ENCODE measurements around the gene NR1D2. TPM values are rescaled to one million over a fixed set of nuclear protein-coding genes. Genes with fewer than 3 reads are reported as not detected.

Gene NR1D2
- total RNA-seq, 2 experiments from 2014 or later = 5.0 to 5.7 TPM

DNA sequence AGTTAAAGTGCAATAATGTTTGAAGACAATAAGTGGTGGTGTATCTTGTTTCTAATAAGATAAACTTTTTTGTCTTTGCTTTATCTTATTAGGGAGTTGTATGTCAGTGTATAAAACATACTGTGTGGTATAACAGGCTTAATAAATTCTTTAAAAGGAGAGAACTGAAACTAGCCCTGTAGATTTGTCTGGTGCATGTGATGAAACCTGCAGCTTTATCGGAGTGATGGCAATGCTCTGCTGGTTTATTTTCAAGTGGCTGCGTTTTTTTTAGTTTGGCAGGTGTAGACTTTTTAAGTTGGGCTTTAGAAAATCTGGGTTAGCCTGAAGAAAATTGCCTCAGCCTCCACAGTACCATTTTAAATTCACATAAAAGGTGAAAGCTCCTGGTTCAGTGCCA, 25.5 kb upstream of the NR1D2 start:
- POLR2A ChIA-PET = interaction anchor here (0.7 to 3.6 kb wide), 6 partner anchors 30 to 703 kb away, joined by 3 to 12 read pairs (median 3); no protein-coding TSS in a partner anchor
- no peak for TF ChIP-seq EZH2phosphoT487 (IDR thresholded peaks at IDR 0.05; ENCODE audit: borderline replicate concordance, low read depth, low read length)
- TF ChIP-seq, protein P1, sequence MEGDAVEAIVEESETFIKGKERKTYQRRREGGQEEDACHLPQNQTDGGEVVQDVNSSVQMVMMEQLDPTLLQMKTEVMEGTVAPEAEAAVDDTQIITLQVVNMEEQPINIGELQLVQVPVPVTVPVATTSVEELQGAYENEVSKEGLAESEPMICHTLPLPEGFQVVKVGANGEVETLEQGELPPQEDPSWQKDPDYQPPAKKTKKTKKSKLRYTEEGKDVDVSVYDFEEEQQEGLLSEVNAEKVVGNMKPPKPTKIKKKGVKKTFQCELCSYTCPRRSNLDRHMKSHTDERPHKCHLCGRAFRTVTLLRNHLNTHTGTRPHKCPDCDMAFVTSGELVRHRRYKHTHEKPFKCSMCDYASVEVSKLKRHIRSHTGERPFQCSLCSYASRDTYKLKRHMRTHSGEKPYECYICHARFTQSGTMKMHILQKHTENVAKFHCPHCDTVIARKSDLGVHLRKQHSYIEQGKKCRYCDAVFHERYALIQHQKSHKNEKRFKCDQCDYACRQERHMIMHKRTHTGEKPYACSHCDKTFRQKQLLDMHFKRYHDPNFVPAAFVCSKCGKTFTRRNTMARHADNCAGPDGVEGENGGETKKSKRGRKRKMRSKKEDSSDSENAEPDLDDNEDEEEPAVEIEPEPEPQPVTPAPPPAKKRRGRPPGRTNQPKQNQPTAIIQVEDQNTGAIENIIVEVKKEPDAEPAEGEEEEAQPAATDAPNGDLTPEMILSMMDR (conservative IDR thresholded peaks at IDR 0.05; ENCODE audit: low read length) = no peak
- H3K4me2 ChIP-seq (ENCODE audit: low read length) = peak overlapping the region; percentile 94
- peaks cover 52% of the 10 kb centered on the region for H3K36me3 ChIP-seq (ENCODE audit: insufficient read depth, low read length)
- CTCF ChIA-PET (ENCODE audit: unreplicated experiment) = no interaction called here
- peaks cover 39% of the 10 kb centered on the region for H3K79me2 ChIP-seq (ENCODE audit: insufficient read depth, low read depth, low read length)
- peak overlapping the region; percentile 97 for H3K4me3 ChIP-seq (ENCODE audit: low read depth, low read length, poor library complexity, severe bottlenecking)
- H2AFZ ChIP-seq (ENCODE audit: low read length) = no peak overlapping the region
- BruUV-seq (replicated peaks) = no TSS peak
- H3K27ac ChIP-seq (ENCODE audit: low read depth, low read length, poor library complexity, severe bottlenecking) = peak overlapping the region; percentile 35
- no peaks in the 10 kb centered on the region for H3K9me2 ChIP-seq (ENCODE audit: insufficient read depth, low read length)
- peaks cover 34% of the 10 kb centered on the region for H3K4me1 ChIP-seq (ENCODE audit: insufficient read depth, low read length, poor library complexity, severe bottlenecking)
- no peaks in the 10 kb centered on the region for H3K9me3 ChIP-seq (ENCODE audit: low read length)
- peaks cover 27% of the 10 kb centered on the region for H4K20me1 ChIP-seq (ENCODE audit: insufficient read depth, low read length)
- intact Hi-C loops (cut with micrococcal nuclease; ENCODE audit: unreplicated experiment) = no loop called here
- DNase-seq (ENCODE audit: low spot score) = peak; percentile 58

DNA sequence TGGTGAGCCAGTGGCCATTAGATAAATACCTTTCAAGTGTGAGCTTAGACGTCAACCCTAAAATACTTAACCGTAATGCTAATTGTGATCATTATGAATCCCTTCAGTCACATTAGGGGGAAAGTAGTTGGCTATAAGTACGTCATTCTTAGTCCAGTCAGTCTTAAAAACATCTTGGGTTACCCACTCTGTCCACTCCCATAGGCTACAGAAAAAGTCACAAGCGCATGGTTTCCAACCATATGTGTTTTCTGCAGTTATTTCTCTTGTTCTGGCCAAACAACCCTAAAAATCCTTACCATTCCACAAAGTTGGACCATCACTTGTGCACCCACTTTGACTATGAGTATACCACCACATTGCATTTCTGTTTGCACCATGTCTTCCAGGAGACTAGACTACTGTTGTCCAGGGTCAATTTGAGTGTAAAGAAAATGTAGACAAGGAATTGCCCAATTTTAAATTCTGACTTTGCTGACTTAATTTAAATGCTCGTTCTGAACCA, 24.9 kb upstream of the NR1D2 start:
- H3K27ac ChIP-seq (ENCODE audit: low read depth, low read length, poor library complexity, severe bottlenecking) = peak overlapping the region; percentile 35
- peaks cover 39% of the 10 kb centered on the region for H3K79me2 ChIP-seq (ENCODE audit: insufficient read depth, low read depth, low read length)
- peaks cover 52% of the 10 kb centered on the region for H3K36me3 ChIP-seq (ENCODE audit: insufficient read depth, low read length)
- TF ChIP-seq EZH2phosphoT487 (IDR thresholded peaks at IDR 0.05; ENCODE audit: borderline replicate concordance, low read depth, low read length) = no peak
- TF ChIP-seq, protein P1 (conservative IDR thresholded peaks at IDR 0.05; ENCODE audit: low read length) = no peak
- H4K20me1 ChIP-seq (ENCODE audit: insufficient read depth, low read length) = peaks cover 27% of the 10 kb centered on the region
- H3K9me2 ChIP-seq (ENCODE audit: insufficient read depth, low read length) = no peaks in the 10 kb centered on the region
- H3K4me3 ChIP-seq (ENCODE audit: low read depth, low read length, poor library complexity, severe bottlenecking) = peak overlapping the region; percentile 97
- H2AFZ ChIP-seq (ENCODE audit: low read length) = no peak overlapping the region
- BruUV-seq (replicated peaks) = no TSS peak
- intact Hi-C loops (cut with micrococcal nuclease; ENCODE audit: unreplicated experiment) = no loop called here
- peaks cover 29% of the 10 kb centered on the region for H3K4me1 ChIP-seq (ENCODE audit: insufficient read depth, low read length, poor library complexity, severe bottlenecking)
- POLR2A ChIA-PET = interaction anchor here (0.7 to 0.8 kb wide), 3 partner anchors 34 to 534 kb away, joined by 3 read pairs; no protein-coding TSS in a partner anchor
- CTCF ChIA-PET (ENCODE audit: unreplicated experiment) = no interaction called here
- no peaks in the 10 kb centered on the region for H3K9me3 ChIP-seq (ENCODE audit: low read length)
- peak overlapping the region; percentile 94 for H3K4me2 ChIP-seq (ENCODE audit: low read length)
- no peak for DNase-seq (ENCODE audit: low spot score)

DNA sequence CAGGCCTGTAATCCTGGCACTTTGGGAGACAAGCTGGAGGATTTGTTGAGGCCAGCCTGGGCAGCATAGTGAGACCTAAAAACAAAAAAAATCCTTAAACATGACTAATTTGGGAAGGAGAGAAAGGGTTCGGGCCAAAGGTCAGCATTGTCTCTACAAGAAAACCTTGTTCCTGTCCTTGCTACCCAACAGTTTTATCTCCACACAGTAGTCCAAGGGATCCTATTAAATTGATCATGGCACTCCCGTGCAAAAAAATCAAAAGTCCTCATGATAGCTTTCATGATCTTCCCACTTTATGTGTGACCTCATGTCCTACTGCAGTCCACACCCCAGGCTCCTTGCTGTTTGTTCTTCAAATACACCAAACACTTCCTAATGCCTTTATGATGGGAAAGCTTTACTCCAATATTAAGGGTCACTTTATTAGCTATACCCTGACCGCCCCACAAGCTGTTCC, 24.0 kb upstream of the NR1D2 start:
- peaks cover 20% of the 10 kb centered on the region for H3K4me1 ChIP-seq (ENCODE audit: insufficient read depth, low read length, poor library complexity, severe bottlenecking)
- no peak overlapping the region for H2AFZ ChIP-seq (ENCODE audit: low read length)
- intact Hi-C loops (cut with micrococcal nuclease; ENCODE audit: unreplicated experiment) = no loop called here
- no TSS peak for BruUV-seq (replicated peaks)
- peaks cover 27% of the 10 kb centered on the region for H4K20me1 ChIP-seq (ENCODE audit: insufficient read depth, low read length)
- TF ChIP-seq EZH2phosphoT487 (IDR thresholded peaks at IDR 0.05; ENCODE audit: borderline replicate concordance, low read depth, low read length) = no peak
- TF ChIP-seq, protein P1 (conservative IDR thresholded peaks at IDR 0.05; ENCODE audit: low read length) = no peak
- no peaks in the 10 kb centered on the region for H3K9me3 ChIP-seq (ENCODE audit: low read length)
- no peaks in the 10 kb centered on the region for H3K9me2 ChIP-seq (ENCODE audit: insufficient read depth, low read length)
- H3K4me3 ChIP-seq (ENCODE audit: low read depth, low read length, poor library complexity, severe bottlenecking) = no peak overlapping the region
- peaks cover 52% of the 10 kb centered on the region for H3K36me3 ChIP-seq (ENCODE audit: insufficient read depth, low read length)
- ChIA-PET CTCF (ENCODE audit: unreplicated experiment) (no interaction called here), POLR2A (interaction anchor here (0.6 to 0.9 kb wide), 2 partner anchors 23 to 652 kb away, joined by 3 to 4 read pairs; no protein-coding TSS in a partner anchor)
- H3K27ac ChIP-seq (ENCODE audit: low read depth, low read length, poor library complexity, severe bottlenecking) = peak overlapping the region; percentile 35
- peak overlapping the region; percentile 94; the same call in 1 of the 2 replicates for H3K4me2 ChIP-seq (ENCODE audit: low read length)
- no peak for DNase-seq (ENCODE audit: low spot score)
- peaks cover 34% of the 10 kb centered on the region for H3K79me2 ChIP-seq (ENCODE audit: insufficient read depth, low read depth, low read length)

Data from OCI-LY7 (cell line).